ENCODE data around the gene MIS12.

Gene MIS12

GRCh38 chr17:5536866-5537650 lies 50.7 kb downstream of the MIS12 start:
- no peak for DNase-seq

- DNase-seq = no peak
These were observed 52.9 kb downstream of the MIS12 start for GRCh38 chr17:5539286-5539685.

GRCh38 chr17:5540321-5540720 lies 54.0 kb downstream of the MIS12 start:
- no peak for DNase-seq
